GM12878 (cell line): Measurements from ENCODE around the gene NMT1. TPM values are rescaled to one million over a fixed set of nuclear protein-coding genes. Genes with fewer than 3 reads are reported as not detected.

Experiments used
- ATAC-seq: fragments of 200-7000 bp; cut with Tn5 transposase; 3 replicates; pipeline ENCODE4 v1.9.1; 2020; ENCODE audit warnings: mild to moderate bottlenecking, moderate library complexity
- BruUV-seq: library from RNA; stranded (reverse); fragments of 400-500 nt; replicated peaks from 2 replicates; lab custom pipeline; 2021; lab: Mats Ljungman, UMichigan
- CTCF ChIA-PET: fragments of 300-600 bp; sonication (Branson Sonifier 250); formaldehyde crosslinking; extraction: SDS; loops from one replicate; lab custom pipeline; 2021; ENCODE audit warnings: inconsistent platforms; lab: Yijun Ruan, JAX
- POLR2A ChIA-PET: fragments of 350-600 bp; formaldehyde crosslinking; extraction: SDS; loops from one replicate; lab custom pipeline; 2021; ENCODE audit warnings: inconsistent platforms; lab: Charles Lee
- RAD21 ChIA-PET: fragments of 300-600 bp; sonication (Branson Sonifier 250); formaldehyde crosslinking; loops from one replicate; lab custom pipeline; 2023; ENCODE audit warnings: antibody characterized with exemption; ENCODE audit not compliant: unreplicated experiment; lab: Charles Lee
- SMC1A ChIA-PET: fragments of 300-600 bp; sonication (Branson Sonifier 250); formaldehyde crosslinking; loops from one replicate; lab custom pipeline; 2023; ENCODE audit not compliant: unreplicated experiment, uncharacterized antibody; lab: Charles Lee
- DNase-seq: peaks from one replicate; pipeline ENCODE4 v3.0.0-alpha.2; 2011; ENCODE audit warnings: low read depth, low spot score
- FAIRE-seq: peaks from 3 replicates; lab custom pipeline; 2011; peaks lifted over from hg19 to GRCh38; lab: Jason Lieb, UNC
- H2AFZ ChIP-seq: 2 replicates; pipeline ENCODE4 v1.6.0; 2011; ENCODE audit warnings: low read depth, low read length, control low read depth; ENCODE audit not compliant: control insufficient read depth
- H3K27ac ChIP-seq: 2 replicates; pipeline ENCODE4 v1.5.1; 2011; ENCODE audit warnings: control low read depth; ENCODE audit not compliant: control insufficient read depth, insufficient read depth
- H3K27me3 ChIP-seq, 2 experiments: replicated peaks in 1 of 2; 2 replicates each; pipeline versions ENCODE4 v1.6.0 to v1.6.1; 2011; ENCODE audit warnings: low read length in 1 of 2; ENCODE audit not compliant: control insufficient read depth in 2 of 2, insufficient read depth in 2 of 2
- H3K36me3 ChIP-seq, 2 experiments: 2 replicates each; pipeline ENCODE4 v1.5.1; 2011; ENCODE audit warnings: low read length in 1 of 2; ENCODE audit not compliant: control insufficient read depth in 2 of 2, insufficient read depth in 2 of 2
- H3K4me1 ChIP-seq: 2 replicates; pipeline ENCODE4 v1.6.1; 2011; ENCODE audit warnings: mild to moderate bottlenecking, low read length, moderate library complexity, mixed read lengths; ENCODE audit not compliant: control insufficient read depth, insufficient read depth
- H3K4me2 ChIP-seq: 2 replicates; pipeline ENCODE4 v1.6.0; 2011; ENCODE audit warnings: control low read depth; ENCODE audit not compliant: control insufficient read depth, insufficient read depth
- H3K4me3 ChIP-seq: fragments of 200-600 bp; sonication (generic); 2 replicates; pipeline ENCODE4 v1.5.1; 2016
- H3K79me2 ChIP-seq: 2 replicates; pipeline ENCODE4 v1.6.0; 2011; ENCODE audit warnings: low read length; ENCODE audit not compliant: control insufficient read depth, insufficient read depth
- H3K9ac ChIP-seq: 2 replicates; pipeline ENCODE4 v1.8.0; 2011; ENCODE audit warnings: low read length, control low read depth, mixed read lengths; ENCODE audit not compliant: control insufficient read depth, insufficient read depth
- H3K9me3 ChIP-seq: replicated peaks from 3 replicates; pipeline ENCODE4 v1.5.1; 2011; ENCODE audit warnings: mild to moderate bottlenecking, low read length; ENCODE audit not compliant: control insufficient read depth, insufficient read depth
- H4K20me1 ChIP-seq: 2 replicates; pipeline ENCODE4 v1.6.0; 2011; ENCODE audit not compliant: control insufficient read depth, insufficient read depth
- ATF2 ChIP-seq: IDR thresholded peaks from 2 replicates; pipeline ENCODE4 v1.6.1; 2012; ENCODE audit warnings: low read length, inconsistent platforms
- BHLHE40 ChIP-seq, 2 experiments: fragments of 450-650 bp in 1 of 2; IDR thresholded peaks; 2 replicates each; pipeline ENCODE4 v1.6.1; 2011 to 2017; ENCODE audit warnings: low read depth in 2 of 2, borderline replicate concordance in 1 of 2, improper control_type of control experiment in 1 of 2, low read length in 1 of 2, mild to moderate bottlenecking in 1 of 2
- E4F1 ChIP-seq: fragments of 450-650 bp; IDR thresholded peaks from 2 replicates; pipeline ENCODE4 v1.6.1; 2018; ENCODE audit warnings: borderline replicate concordance, mild to moderate bottlenecking; ENCODE audit not compliant: partially characterized antibody
- EP300 ChIP-seq, 2 experiments: fragments of 150-350 bp in 1 of 2; IDR thresholded peaks; 2 replicates each; pipeline ENCODE4 v1.6.1; 2011 to 2012; ENCODE audit warnings: low read depth in 2 of 2, low read length in 2 of 2, borderline replicate concordance in 1 of 2, improper control_type of control experiment in 1 of 2, inconsistent platforms in 1 of 2; ENCODE audit not compliant: control insufficient read depth in 1 of 2
- FOXM1 ChIP-seq: IDR thresholded peaks from 2 replicates; pipeline ENCODE4 v1.6.1; 2012; ENCODE audit warnings: low read depth, mild to moderate bottlenecking, inconsistent platforms, low read length, moderate library complexity
- GATAD2B ChIP-seq: fragments of 450-650 bp; conservative IDR thresholded peaks from 2 replicates; pipeline ENCODE4 v1.6.1; 2017; ENCODE audit warnings: low read depth, mild to moderate bottlenecking, moderate library complexity
- HCFC1 ChIP-seq: fragments of 150-350 bp; IDR thresholded peaks from 2 replicates; pipeline ENCODE4 v1.6.1; 2014; ENCODE audit warnings: low read length
- IKZF1 ChIP-seq: fragments of 450-650 bp; conservative IDR thresholded peaks from 2 replicates; pipeline ENCODE4 v1.6.1; 2017; ENCODE audit warnings: antibody characterized with exemption, mild to moderate bottlenecking
- PRDM15 ChIP-seq: fragments of 450-650 bp; formaldehyde crosslinking; IDR thresholded peaks from 2 replicates; pipeline ENCODE4 v1.4.0; 2020; ENCODE audit warnings: mild to moderate bottlenecking, moderate library complexity
- RELB ChIP-seq: fragments of 450-650 bp; IDR thresholded peaks from 2 replicates; pipeline ENCODE4 v1.6.1; 2017; ENCODE audit warnings: low read depth, mild to moderate bottlenecking, moderate library complexity
- ZNF24 ChIP-seq: fragments of 450-650 bp; IDR thresholded peaks from 2 replicates; pipeline ENCODE4 v1.6.1; 2017; ENCODE audit warnings: antibody characterized with exemption, mild to moderate bottlenecking
- WGBS: methylation state at CpG from one replicate; pipeline ENCODE4 v1.1.6; 2016; ENCODE audit warnings: low lambda C conversion rate; ENCODE audit not compliant: insufficient replicate concordance, insufficient coverage; ENCODE audit errors: missing lambda C conversion rate; 5-methylcytosine and 5-hydroxymethylcytosine counted together
- in situ Hi-C: fragments of 300-500 bp; cut with MboI; formaldehyde crosslinking; loops from 9 replicates; pipeline ENCODE4 v1.14.3; 2018; ENCODE audit warnings: mixed read lengths
- intact Hi-C: fragments of 100-400 bp; cut with micrococcal nuclease; formaldehyde crosslinking; loops from one replicate; pipeline ENCODE4 v1.14.2; 2022; ENCODE audit not compliant: unreplicated experiment
- polyA plus RNA-seq, 11 experiments: library from polyadenylated mRNA; depleted of rRNA in 4 of 11; unstranded in 6 of 11; stranded (reverse) in 5 of 11; fragments of >200 nt; fragmentation: Nextera tagmentation in 4 of 11; fragmentation: Illumina TruSeq in 1 of 11; extraction: Ambion mirVana in 4 of 11; extraction: Trizol in 1 of 11; gene quantifications; 1 replicate in 1 of 11; 2 replicates in 10 of 11; pipeline versions ENCODE4 v1.2.1 to v1.2.3, GENCODE V29; 2011 to 2016; ENCODE audit warnings: inconsistent platforms in 2 of 11, missing spikeins in 2 of 11, low read depth in 1 of 11
- total RNA-seq, 4 experiments: library from RNA; depleted of rRNA in 3 of 4; stranded (reverse); fragments of >200 nt in 3 of 4; fragmentation: Illumina TruSeq in 1 of 4; extraction: Trizol in 1 of 4; gene quantifications; 2 replicates each; pipeline versions ENCODE4 v1.2.1 to v1.2.3, GENCODE V29; 2013 to 2021

Gene NMT1
- total and polyA plus RNA-seq, 10 of the 15 experiments (the other 5 are each of a cell fraction or from before 2014, with no cell fraction given) = 96.7 to 395 (median 222) TPM

GRCh38 chr17:45087504-45087975 is 26.4 kb downstream of the NMT1 start:
- Histone ChIP-seq H3K4me2 (no peak overlapping the region), H3K79me2 (no peaks in the 10 kb centered on the region), H3K9ac (no peak overlapping the region), H4K20me1 (no peaks in the 10 kb centered on the region), H3K4me1 (peaks cover 6% of the 10 kb centered on the region), H3K9me3 (no peaks in the 10 kb centered on the region), H3K27ac (no peak overlapping the region), H3K36me3 (peaks cover 20 to 42% of the 10 kb centered on the region in 2 experiments), H3K4me3 (no peak overlapping the region), H3K27me3 (no peaks in the 10 kb centered on the region), H2AFZ (no peak overlapping the region)
- ChIA-PET SMC1A (interaction anchor here (0.6 to 1.5 kb wide), 4 partner anchors 10 to 56 kb away, joined by 3 to 5 read pairs (median 4); partner anchors contain the start of gene NMT1), POLR2A (interaction anchor here (1.2 kb wide), 1 partner anchor 37 kb away, joined by 3 read pairs; no protein-coding TSS in a partner anchor), CTCF (interaction anchor here (0.7 to 3.8 kb wide), 5 partner anchors 9 to 167 kb away, joined by 3 to 23 read pairs (median 3); partner anchors contain the start of gene ACBD4), RAD21 (interaction anchor here (1.0 kb wide), 1 partner anchor 32 kb away, joined by 3 read pairs; no protein-coding TSS in a partner anchor)
- no TSS peak for BruUV-seq
- intact Hi-C loops = no loop called here
- 93% methylated on average over 3 of the region's 3 CpGs for WGBS
- DNase-seq (no peak), FAIRE-seq (no peak), ATAC-seq (no peak)
- in situ Hi-C loops = no loop called here
- TF ChIP-seq BHLHE40 (IDR thresholded peaks at IDR 0.05; ENCODE audit: borderline replicate concordance in 1 of 2, low read depth in 2 of 2, low read length in 1 of 2) = no peak
- TF ChIP-seq ATF2 = no peak
- no peak for TF ChIP-seq PRDM15 (CRISPR knock-in tag)
- TF ChIP-seq ZNF24 = no peak
- TF ChIP-seq HCFC1 = no peak
- no peak for TF ChIP-seq IKZF1
- no peak for TF ChIP-seq RELB
- TF ChIP-seq GATAD2B = no peak
- no peak for TF ChIP-seq FOXM1
- TF ChIP-seq EP300 (IDR thresholded peaks at IDR 0.05; ENCODE audit: borderline replicate concordance in 1 of 2, control insufficient read depth in 1 of 2, low read depth in 2 of 2, low read length in 2 of 2) = no peak
- TF ChIP-seq E4F1 = no peak
